Keratinocyte (primary cell): ENCODE measurements around the gene PKP4. TPM values are rescaled to one million over a fixed set of nuclear protein-coding genes. Genes with fewer than 3 reads are reported as not detected.

ENCODE experiments used
- DNase-seq: peaks from one replicate; pipeline ENCODE4 v3.0.0-alpha.2; 2011; ENCODE audit warnings: low read depth, missing footprints, low spot score
- FAIRE-seq: peaks from 2 replicates; lab custom pipeline; 2011; peaks lifted over from hg19 to GRCh38; lab: Jason Lieb, UNC
- H2AFZ ChIP-seq: 2 replicates; pipeline ENCODE4 v1.6.0; 2012; ENCODE audit warnings: low read length, control low read depth, inconsistent platforms; ENCODE audit not compliant: control insufficient read depth
- H3K27ac ChIP-seq: 2 replicates; pipeline ENCODE4 v1.5.1; 2011; ENCODE audit warnings: low read length; ENCODE audit not compliant: control insufficient read depth, insufficient read depth
- H3K27me3 ChIP-seq: 3 replicates; pipeline ENCODE4 v1.6.0; 2011; ENCODE audit warnings: low read length; ENCODE audit not compliant: control insufficient read depth, insufficient read depth; ENCODE audit errors: extremely low read depth
- H3K36me3 ChIP-seq, 2 experiments: 2 replicates in 1 of 2; 3 replicates in 1 of 2; pipeline ENCODE4 v1.5.1; 2011; ENCODE audit warnings: low read length in 2 of 2, mild to moderate bottlenecking in 1 of 2; ENCODE audit not compliant: control insufficient read depth in 2 of 2, insufficient read depth in 2 of 2; ENCODE audit errors: extremely low read depth in 1 of 2
- H3K4me1 ChIP-seq: 3 replicates; pipeline ENCODE4 v1.5.1; 2011; ENCODE audit warnings: low read length; ENCODE audit not compliant: control insufficient read depth, insufficient read depth; ENCODE audit errors: extremely low read depth
- H3K4me2 ChIP-seq: 3 replicates; pipeline ENCODE4 v1.6.0; 2011; ENCODE audit warnings: low read depth, low read length; ENCODE audit not compliant: control insufficient read depth, insufficient read depth; ENCODE audit errors: extremely low read depth
- H3K4me3 ChIP-seq, 3 experiments: fragments of 200-600 bp in 1 of 3; sonication (generic) in 1 of 3; 2 replicates in 2 of 3; 3 replicates in 1 of 3; pipeline ENCODE4 v1.5.1; 2011 to 2016; ENCODE audit warnings: low read length in 3 of 3, mild to moderate bottlenecking in 3 of 3, control low read depth in 2 of 3, inconsistent platforms in 1 of 3, low read depth in 1 of 3, mixed read lengths in 1 of 3, mixed run types in 1 of 3, moderate library complexity in 1 of 3; ENCODE audit not compliant: control insufficient read depth in 2 of 3, insufficient read depth in 2 of 3; ENCODE audit errors: extremely low read depth in 1 of 3
- H3K79me2 ChIP-seq: 2 replicates; pipeline ENCODE4 v1.6.0; 2012; ENCODE audit warnings: low read length; ENCODE audit not compliant: control insufficient read depth, insufficient read depth
- H3K9ac ChIP-seq: 3 replicates; pipeline ENCODE4 v1.6.0; 2011; ENCODE audit warnings: low read length; ENCODE audit not compliant: control insufficient read depth, insufficient read depth; ENCODE audit errors: extremely low read depth
- H3K9me1 ChIP-seq: 3 replicates; pipeline ENCODE4 v1.6.0; 2011; ENCODE audit warnings: low read length; ENCODE audit not compliant: control insufficient read depth, insufficient read depth; ENCODE audit errors: extremely low read depth
- H3K9me3 ChIP-seq: 2 replicates; pipeline ENCODE4 v1.5.1; 2012; ENCODE audit warnings: low read depth, low read length; ENCODE audit not compliant: control insufficient read depth
- H4K20me1 ChIP-seq: 3 replicates; pipeline ENCODE4 v1.6.0; 2011; ENCODE audit warnings: low read length; ENCODE audit not compliant: control insufficient read depth, insufficient read depth; ENCODE audit errors: extremely low read depth
- CTCF ChIP-seq, 3 experiments: IDR thresholded peaks in 1 of 3; conservative IDR thresholded peaks in 1 of 3; optimal IDR thresholded peaks in 1 of 3; 2 replicates in 2 of 3; 3 replicates in 1 of 3; pipeline versions ENCODE3 to v1.5.1; 2011; ENCODE audit warnings: low read length in 3 of 3, mild to moderate bottlenecking in 3 of 3, moderate library complexity in 2 of 3, control low read depth in 1 of 3, inconsistent platforms in 1 of 3; ENCODE audit not compliant: insufficient read depth in 2 of 3; ENCODE audit errors: extremely low read depth in 1 of 3
- EZH2 ChIP-seq: IDR thresholded peaks from one replicate; pipeline ENCODE4 v1.6.1; 2012; ENCODE audit warnings: inconsistent platforms, mild to moderate bottlenecking, low read length, moderate library complexity
- dilution Hi-C: fragments of 300-500 bp; cut with MboI; formaldehyde crosslinking; loops from one replicate; pipeline ENCODE4 v1.7.0; 2020; ENCODE audit warnings: low sequenced_read_pairs; ENCODE audit not compliant: extremely low pct_ligation_motif_present
- polyA plus RNA-seq, 5 experiments: library from polyadenylated mRNA; depleted of rRNA in 3 of 5; stranded (reverse) in 3 of 5; stranded (forward) in 1 of 5; unstranded in 1 of 5; fragments of >200 nt; gene quantifications; 1 replicate in 1 of 5; 2 replicates in 3 of 5; 3 replicates in 1 of 5; pipeline versions ENCODE4 v1.2.1 to v1.2.3, GENCODE V29; 2011 to 2012; ENCODE audit warnings: missing spikeins in 2 of 5, low read depth in 1 of 5, low replicate concordance in 1 of 5

The PKP4 gene
- polyA plus RNA-seq, 1 donor (not counting 4 experiments of a cell fraction or from before 2014, with no cell fraction given), result 43.8 TPM

DNA sequence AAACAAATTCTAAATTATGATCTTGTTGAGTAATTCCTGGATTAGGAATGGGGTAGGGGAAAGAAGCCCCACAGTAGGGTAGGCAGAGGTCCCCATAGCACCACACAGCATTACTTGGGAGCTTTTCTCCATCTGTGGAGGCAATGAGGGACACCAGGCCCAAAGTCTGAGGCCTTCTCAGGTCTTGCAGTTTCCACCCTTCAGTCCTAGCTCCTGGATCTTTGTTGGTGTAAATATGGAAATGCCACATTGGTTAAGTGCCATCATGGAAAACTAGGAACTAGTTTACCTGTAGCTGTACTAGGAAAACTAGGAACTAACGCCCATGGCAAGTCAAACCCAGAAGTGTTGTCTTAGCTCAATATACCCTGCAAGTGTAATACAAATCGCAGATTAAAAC, 225.1 kb downstream of the PKP4 start:
- H3K9me1 ChIP-seq, result no peaks in the 10 kb centered on the region
- H3K4me1 ChIP-seq, result peaks cover 4% of the 10 kb centered on the region
- peaks cover 5 to 11% of the 10 kb centered on the region in 2 experiments for H3K36me3 ChIP-seq
- no peak overlapping the region for H3K4me3 ChIP-seq
- no peak for TF ChIP-seq CTCF (optimal IDR thresholded peaks at IDR 0.05 in 1 of 3, IDR thresholded peaks at IDR 0.05 in 1 of 3, conservative IDR thresholded peaks at IDR 0.05 in 1 of 3; ENCODE audit: extremely low read depth in 1 of 3, insufficient read depth in 2 of 3, low read length in 3 of 3)
- H3K27me3 ChIP-seq, result no peaks in the 10 kb centered on the region
- dilution Hi-C loops, result no loop called here
- no peak overlapping the region for H3K27ac ChIP-seq
- no peak for FAIRE-seq
- H3K9me3 ChIP-seq, result no peaks in the 10 kb centered on the region
- H3K9ac ChIP-seq, result no peak overlapping the region
- no peak overlapping the region for H2AFZ ChIP-seq
- no peaks in the 10 kb centered on the region for H3K79me2 ChIP-seq
- no peak for DNase-seq
- H4K20me1 ChIP-seq, result no peaks in the 10 kb centered on the region
- H3K4me2 ChIP-seq, result no peak overlapping the region

GRCh38 chr2:158685646-158686045, 228.9 kb downstream of the PKP4 start:
- DNase-seq, result no peak
- H3K4me3 ChIP-seq, result no peak overlapping the region
- no peak overlapping the region for H3K27ac ChIP-seq
- no peaks in the 10 kb centered on the region for H3K9me3 ChIP-seq
- no peaks in the 10 kb centered on the region for H3K9me1 ChIP-seq
- H3K4me1 ChIP-seq, result peaks cover 12% of the 10 kb centered on the region
- H3K9ac ChIP-seq, result no peak overlapping the region
- no peak for FAIRE-seq
- H4K20me1 ChIP-seq, result no peaks in the 10 kb centered on the region
- no peak overlapping the region for H3K4me2 ChIP-seq
- TF ChIP-seq EZH2 (no peak), CTCF (optimal IDR thresholded peaks at IDR 0.05 in 1 of 3, IDR thresholded peaks at IDR 0.05 in 1 of 3, conservative IDR thresholded peaks at IDR 0.05 in 1 of 3; ENCODE audit: extremely low read depth in 1 of 3, insufficient read depth in 2 of 3, low read length in 3 of 3) (no peak)
- H3K79me2 ChIP-seq, result no peaks in the 10 kb centered on the region
- H3K27me3 ChIP-seq, result no peaks in the 10 kb centered on the region
- H2AFZ ChIP-seq, result no peak overlapping the region
- peaks cover 0 to 3% of the 10 kb centered on the region in 2 experiments for H3K36me3 ChIP-seq
- dilution Hi-C loops, result no loop called here
